Activated naive CD8-positive, alpha-beta T cell treated with anti-CD3 and anti-CD28 coated beads, Interleukin-2, amount 50 U/mL, for 24 hours (primary cell): ENCODE data around the gene NRCAM.

ENCODE experiments used
- ATAC-seq: fragments of 150-1000 bp; cut with Tn5 transposase; one replicate; pipeline ENCODE4 v1.10.0; 2021
- DNase-seq: peaks from one replicate; pipeline ENCODE4 v3.0.0; 2021
- H3K27ac Mint-ChIP-seq: one replicate; pipeline ENCODE4 v1.8.0; 2021; ENCODE audit warnings: mild to moderate bottlenecking, mixed read lengths
- H3K27me3 Mint-ChIP-seq: one replicate; pipeline ENCODE4 v1.8.0; 2021; ENCODE audit warnings: mixed read lengths
- H3K36me3 Mint-ChIP-seq: one replicate; pipeline ENCODE4 v1.8.0; 2021; ENCODE audit warnings: low read depth, mixed read lengths
- H3K4me1 Mint-ChIP-seq: one replicate; pipeline ENCODE4 v1.8.0; 2021; ENCODE audit warnings: mixed read lengths
- H3K4me3 Mint-ChIP-seq: one replicate; pipeline ENCODE4 v1.8.0; 2021; ENCODE audit warnings: mild to moderate bottlenecking, moderate library complexity, mixed read lengths
- H3K9me3 Mint-ChIP-seq: one replicate; pipeline ENCODE4 v1.8.0; 2021; ENCODE audit warnings: mixed read lengths

Gene NRCAM

DNA sequence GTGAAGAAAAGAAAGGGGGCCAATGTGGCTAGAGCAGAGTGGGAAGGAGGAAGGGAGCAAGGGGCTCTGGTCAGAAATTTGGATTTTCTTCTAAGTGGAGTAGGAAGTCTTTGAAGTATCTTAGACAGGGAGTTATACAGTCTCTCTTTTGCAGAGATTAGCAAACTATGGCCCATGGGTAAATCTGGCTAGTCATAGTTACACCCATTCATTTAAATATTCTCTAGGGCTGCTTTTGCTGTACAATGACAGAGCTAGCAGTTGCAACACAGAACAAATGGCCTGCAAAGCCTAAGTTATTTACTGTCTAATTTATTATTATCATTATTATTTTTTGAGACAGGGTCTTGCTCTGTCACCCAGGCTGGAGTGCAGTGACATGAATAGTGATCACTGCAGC, 315.6 kb downstream of the NRCAM start:
- H3K36me3 Mint-ChIP-seq: peaks cover 7% of the 10 kb centered on the region
- no peak overlapping the region for H3K27ac Mint-ChIP-seq
- no peak overlapping the region for H3K4me3 Mint-ChIP-seq
- H3K4me1 Mint-ChIP-seq: peaks cover 23% of the 10 kb centered on the region
- ATAC-seq (no peak), DNase-seq (no peak)
- peaks cover 8% of the 10 kb centered on the region for H3K9me3 Mint-ChIP-seq
- peaks cover 2% of the 10 kb centered on the region for H3K27me3 Mint-ChIP-seq

DNA sequence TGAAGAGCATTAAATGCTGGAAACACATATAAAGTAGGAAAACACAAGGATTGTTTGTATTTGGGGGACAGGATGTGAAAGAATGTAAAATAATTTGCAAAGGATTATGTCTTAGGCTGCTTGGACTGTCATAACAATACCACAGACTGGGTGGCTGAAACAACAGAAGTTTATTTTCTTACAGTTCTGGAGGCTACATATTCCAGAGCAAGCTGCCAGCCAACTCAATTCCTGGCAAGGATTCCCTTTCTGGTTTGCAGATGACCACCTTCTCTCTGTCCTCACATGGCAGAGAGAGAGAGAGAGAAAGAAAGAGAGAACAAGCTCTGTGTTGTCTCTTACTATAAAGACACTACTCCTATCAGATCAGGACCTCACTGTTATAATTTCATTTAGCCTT, 317.3 kb downstream of the NRCAM start:
- DNase-seq (no peak), ATAC-seq (no peak)
- Mint-ChIP-seq H3K4me1 (peaks cover 33% of the 10 kb centered on the region), H3K27ac (no peak overlapping the region), H3K4me3 (no peak overlapping the region), H3K27me3 (peaks cover 2% of the 10 kb centered on the region), H3K9me3 (peaks cover 8% of the 10 kb centered on the region), H3K36me3 (peaks cover 7% of the 10 kb centered on the region)

DNA sequence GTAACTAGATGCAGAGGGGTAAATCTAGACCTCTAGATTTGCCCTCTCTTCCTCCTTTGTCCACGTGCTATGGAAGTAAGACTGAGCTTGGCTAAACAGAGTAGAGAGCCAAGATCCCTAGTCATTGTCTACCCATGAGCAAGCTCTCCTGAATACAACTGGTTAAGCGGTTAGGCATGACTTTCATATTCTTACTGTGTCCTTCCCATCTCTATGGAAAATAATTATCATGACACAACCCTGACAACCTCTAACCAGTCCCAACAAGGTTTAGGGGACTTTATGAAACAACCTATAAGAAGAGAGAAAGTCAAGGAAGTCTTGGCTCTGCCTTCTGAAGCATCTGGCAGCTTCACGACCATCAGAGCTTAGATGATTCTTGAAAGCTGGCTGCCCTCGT, 318.2 kb downstream of the NRCAM start:
- peak overlapping the region; percentile 83 for H3K27ac Mint-ChIP-seq
- peaks cover 2% of the 10 kb centered on the region for H3K27me3 Mint-ChIP-seq
- H3K9me3 Mint-ChIP-seq: peaks cover 8% of the 10 kb centered on the region
- H3K36me3 Mint-ChIP-seq: peaks cover 7% of the 10 kb centered on the region
- peak overlapping the region; percentile 56 for H3K4me3 Mint-ChIP-seq
- no peak for DNase-seq
- peak; percentile 55 for ATAC-seq
- peaks cover 33% of the 10 kb centered on the region for H3K4me1 Mint-ChIP-seq

DNA sequence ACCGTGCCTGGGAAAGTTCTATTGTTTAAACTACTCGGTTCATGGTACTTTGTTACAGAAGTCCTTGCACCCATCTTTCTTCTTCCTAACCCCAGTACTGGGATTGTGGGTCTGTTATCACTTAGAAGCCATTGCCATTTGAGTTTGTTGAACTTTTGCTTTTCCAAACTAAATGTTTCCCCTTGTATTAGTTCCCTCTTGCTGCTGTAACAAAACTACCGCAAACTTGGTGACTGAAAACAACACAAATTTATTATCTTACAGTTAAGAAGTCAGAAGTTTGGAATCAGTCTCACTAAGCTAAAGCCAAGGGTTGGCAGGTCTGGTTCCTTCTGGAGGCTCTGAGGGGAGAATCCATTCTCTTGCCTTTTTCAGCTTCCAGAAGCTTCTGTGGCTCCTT, 319.2 kb downstream of the NRCAM start:
- peaks cover 8% of the 10 kb centered on the region for H3K9me3 Mint-ChIP-seq
- ATAC-seq (no peak), DNase-seq (no peak)
- peaks cover 7% of the 10 kb centered on the region for H3K36me3 Mint-ChIP-seq
- H3K27ac Mint-ChIP-seq: peak overlapping the region; percentile 83
- peaks cover 33% of the 10 kb centered on the region for H3K4me1 Mint-ChIP-seq
- peak overlapping the region; percentile 56 for H3K4me3 Mint-ChIP-seq
- H3K27me3 Mint-ChIP-seq: peaks cover 2% of the 10 kb centered on the region

DNA sequence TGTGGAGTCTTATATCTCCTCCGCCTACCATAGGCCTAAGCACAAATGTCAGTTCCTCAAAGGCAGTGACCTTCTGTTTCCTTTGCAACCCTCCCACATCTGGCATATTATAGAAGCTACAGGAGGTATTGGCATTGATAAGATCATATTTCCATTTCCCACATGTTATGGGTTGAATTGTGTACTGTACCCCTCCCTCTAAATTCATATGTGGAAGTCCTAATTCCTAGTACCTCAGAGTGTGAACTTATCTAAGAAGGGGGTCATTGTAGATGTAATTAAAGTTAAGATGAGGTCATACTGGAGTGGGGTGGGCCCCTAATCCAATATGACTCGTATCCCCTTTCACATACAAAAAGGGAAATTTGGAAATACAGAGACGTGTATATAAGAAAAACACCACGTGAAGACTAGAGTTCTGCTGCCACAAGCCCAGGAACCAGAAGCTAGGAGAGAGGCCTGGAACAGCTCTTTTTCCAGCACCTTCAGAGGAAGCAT, 320.0 kb downstream of the NRCAM start:
- Mint-ChIP-seq H3K36me3 (peaks cover 7% of the 10 kb centered on the region), H3K27ac (peak overlapping the region; percentile 93), H3K9me3 (peaks cover 8% of the 10 kb centered on the region), H3K4me3 (peak overlapping the region; percentile 56), H3K4me1 (peaks cover 33% of the 10 kb centered on the region), H3K27me3 (peaks cover 2% of the 10 kb centered on the region)
- DNase-seq: no peak
- peak; percentile 75 for ATAC-seq

DNA sequence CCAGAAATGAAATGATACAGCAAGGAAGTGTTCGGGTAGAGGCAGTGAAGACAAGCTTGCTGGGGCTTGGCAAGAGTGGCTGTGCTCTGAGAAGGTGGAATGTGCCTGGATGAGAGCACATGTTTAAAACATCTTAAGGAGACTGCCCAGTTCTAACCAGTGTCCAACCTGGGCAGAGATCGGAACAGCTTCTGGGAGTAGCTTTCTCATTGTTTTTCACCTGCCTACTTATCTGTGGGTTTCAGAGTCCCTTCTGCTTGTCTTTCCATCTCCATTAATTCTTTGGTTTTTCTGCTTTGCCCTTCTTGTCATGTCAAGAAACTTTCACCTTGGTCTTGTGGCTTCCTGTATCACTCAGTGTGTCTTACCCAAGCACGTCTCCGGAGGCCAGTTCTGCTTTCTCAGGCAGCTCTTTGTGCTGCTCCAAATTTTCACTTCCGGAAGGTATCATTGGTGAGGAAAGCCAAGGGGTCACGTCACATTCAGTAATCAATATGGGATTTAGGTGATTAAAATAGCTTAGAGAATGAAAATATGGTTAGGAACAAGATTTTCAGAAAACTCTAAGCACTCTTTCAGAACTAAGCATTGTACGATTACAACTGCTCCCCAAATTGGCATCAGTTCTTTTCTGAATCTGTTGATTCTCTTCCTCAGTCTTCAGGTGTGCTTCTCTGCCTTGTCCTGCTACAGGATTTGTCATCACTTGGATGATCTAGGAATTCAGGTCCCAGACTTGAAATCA, 320.6 kb downstream of the NRCAM start:
- Mint-ChIP-seq H3K9me3 (peaks cover 8% of the 10 kb centered on the region), H3K36me3 (peaks cover 7% of the 10 kb centered on the region), H3K4me1 (peaks cover 33% of the 10 kb centered on the region), H3K27me3 (peaks cover 8% of the 10 kb centered on the region), H3K4me3 (peak overlapping the region; percentile 56), H3K27ac (peak overlapping the region; percentile 93)
- DNase-seq (peak; percentile 53), ATAC-seq (peak; percentile 81)

DNA sequence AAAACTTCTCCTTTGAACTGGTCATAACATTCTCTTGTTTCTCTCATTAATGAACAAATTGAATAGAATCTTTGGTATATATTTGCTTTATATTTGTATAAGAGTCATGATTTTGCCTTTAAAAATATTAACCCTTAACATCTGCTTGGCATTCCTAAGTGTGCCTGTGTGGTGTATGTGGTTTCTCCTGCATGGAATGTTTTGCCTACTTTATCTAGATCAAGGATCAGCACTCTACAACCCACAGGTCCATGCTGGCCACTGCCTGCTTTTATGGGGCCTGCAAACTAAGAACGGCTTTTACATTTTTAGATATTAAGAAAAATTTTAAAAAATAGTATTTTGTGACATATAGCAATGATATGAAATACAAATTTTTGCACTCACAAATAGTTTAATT, 321.8 kb downstream of the NRCAM start:
- Mint-ChIP-seq H3K4me3 (no peak overlapping the region), H3K36me3 (peaks cover 7% of the 10 kb centered on the region), H3K4me1 (peaks cover 33% of the 10 kb centered on the region), H3K9me3 (peaks cover 8% of the 10 kb centered on the region), H3K27ac (no peak overlapping the region), H3K27me3 (peaks cover 12% of the 10 kb centered on the region)
- no peak for ATAC-seq
- no peak for DNase-seq

DNA sequence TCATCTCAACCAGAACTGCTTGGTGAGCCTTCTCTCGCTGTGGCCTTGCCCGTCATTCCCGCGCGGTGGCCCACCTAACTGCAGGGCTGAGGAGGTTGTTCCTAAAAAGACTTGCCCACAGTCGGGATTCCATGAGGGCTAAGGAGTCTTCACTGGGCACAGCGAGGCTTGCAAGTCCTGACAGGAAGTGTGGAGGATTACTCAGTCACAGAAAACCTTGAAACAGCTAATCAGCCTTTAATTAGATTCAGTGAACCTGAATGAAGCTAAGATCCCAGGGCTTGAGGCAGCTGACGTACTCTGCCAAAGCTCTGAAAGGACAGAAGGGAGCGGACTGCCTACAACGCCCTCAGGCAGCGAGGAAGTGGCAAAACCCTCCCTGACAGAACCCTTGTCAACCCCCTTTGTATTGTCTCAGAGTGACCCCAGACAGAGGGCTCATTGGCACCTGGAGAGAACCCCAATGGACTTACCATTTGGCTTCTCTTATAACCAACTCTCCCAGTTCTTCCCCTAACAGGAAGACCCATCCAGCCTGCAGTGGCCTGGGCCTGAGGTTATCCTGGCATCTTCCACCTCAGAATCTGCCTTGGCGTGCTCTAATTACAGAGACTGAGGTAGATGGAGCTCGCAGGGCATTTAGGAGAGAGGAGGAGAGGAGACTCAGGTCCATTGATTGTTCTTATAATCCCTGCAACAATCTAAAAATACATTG, 323.5 kb downstream of the NRCAM start:
- Mint-ChIP-seq H3K4me1 (peaks cover 27% of the 10 kb centered on the region), H3K27me3 (peaks cover 10% of the 10 kb centered on the region), H3K4me3 (no peak overlapping the region), H3K27ac (no peak overlapping the region), H3K36me3 (peaks cover 7% of the 10 kb centered on the region), H3K9me3 (peaks cover 7% of the 10 kb centered on the region)
- ATAC-seq (no peak), DNase-seq (no peak)

DNA sequence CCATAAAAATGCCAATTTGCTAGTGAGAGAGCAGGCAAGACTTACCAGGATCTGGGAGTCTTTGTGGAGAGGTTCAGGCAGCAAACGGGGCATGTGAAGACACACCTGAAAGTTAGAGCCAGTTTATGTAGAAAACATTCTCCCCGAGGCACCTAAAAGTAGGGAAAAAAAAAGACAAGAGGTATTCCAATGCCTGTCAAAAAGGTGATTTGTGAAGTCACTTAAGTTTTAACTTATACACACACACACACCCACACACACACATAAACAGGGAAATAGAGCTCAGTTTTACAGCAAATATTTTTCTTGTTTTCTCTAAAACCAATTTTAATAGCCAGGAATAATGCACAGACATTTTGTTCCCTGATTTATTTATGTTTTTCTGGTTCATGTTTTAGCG, 326.0 kb downstream of the NRCAM start, which contains the start of gene LAMB4:
LAMB4 (minus strand) TSS at position 101 of the 400 bp plus-strand sequence. CDS start 7,197 bp downstream, outside the sequence.
- no peak within 1 kb of the TSS for H3K27ac Mint-ChIP-seq
- no peak for DNase-seq
- no peak for ATAC-seq
- H3K36me3 Mint-ChIP-seq: no peaks in the 10 kb centered on the region
- peaks cover 6% of the 10 kb centered on the region for H3K4me1 Mint-ChIP-seq
- H3K27me3 Mint-ChIP-seq: peaks cover 10% of the 10 kb centered on the region
- no peak within 1 kb of the TSS for H3K4me3 Mint-ChIP-seq
- H3K9me3 Mint-ChIP-seq: no peaks in the 10 kb centered on the region

DNA sequence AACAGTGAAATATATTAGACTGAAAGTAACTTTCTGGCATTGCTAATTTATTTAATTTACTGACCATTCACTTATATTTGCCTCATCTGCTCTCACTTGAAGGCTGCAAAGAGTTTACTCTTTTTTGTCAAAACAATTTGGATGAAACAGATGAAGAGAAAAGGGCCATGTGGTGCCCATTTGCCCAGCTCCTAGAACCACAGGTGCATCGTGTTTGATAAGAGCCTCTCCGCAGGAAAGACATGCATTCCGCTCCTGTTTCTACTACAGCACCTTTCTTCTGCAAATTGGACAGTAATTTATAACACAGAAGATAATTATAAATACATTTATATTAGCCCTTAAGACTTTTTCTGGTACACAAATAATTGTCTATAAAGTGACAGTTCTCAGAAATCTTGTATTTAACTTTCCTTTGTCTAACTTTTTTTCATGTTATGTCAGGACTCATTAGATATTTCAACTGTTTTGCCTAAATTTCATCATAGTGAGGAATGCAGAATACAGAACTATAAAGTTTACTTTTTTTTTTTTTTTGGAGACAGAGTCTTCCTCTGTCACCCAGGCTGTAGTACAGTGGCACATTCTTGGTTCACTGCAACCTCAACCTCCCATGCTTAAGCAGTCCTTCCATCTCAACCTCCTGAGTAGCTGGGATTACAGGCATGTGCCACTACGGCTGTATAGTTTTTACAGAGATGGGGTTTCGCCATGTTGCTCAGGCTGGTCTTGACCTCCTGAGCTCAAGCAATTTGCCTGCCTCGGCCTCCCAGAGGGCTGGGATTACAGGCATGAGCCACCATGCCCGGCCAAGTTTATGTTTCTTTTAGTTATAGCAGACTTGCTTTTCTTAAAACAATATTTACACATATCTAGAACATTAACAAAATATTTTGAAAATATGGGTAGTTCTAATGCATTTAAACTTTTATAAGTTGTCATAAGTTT, 326.9 kb downstream of the NRCAM start:
- Mint-ChIP-seq H3K9me3 (no peaks in the 10 kb centered on the region), H3K4me3 (no peak overlapping the region), H3K27ac (no peak overlapping the region), H3K4me1 (no peaks in the 10 kb centered on the region), H3K27me3 (peaks cover 10% of the 10 kb centered on the region), H3K36me3 (no peaks in the 10 kb centered on the region)
- DNase-seq (no peak), ATAC-seq (no peak)

DNA sequence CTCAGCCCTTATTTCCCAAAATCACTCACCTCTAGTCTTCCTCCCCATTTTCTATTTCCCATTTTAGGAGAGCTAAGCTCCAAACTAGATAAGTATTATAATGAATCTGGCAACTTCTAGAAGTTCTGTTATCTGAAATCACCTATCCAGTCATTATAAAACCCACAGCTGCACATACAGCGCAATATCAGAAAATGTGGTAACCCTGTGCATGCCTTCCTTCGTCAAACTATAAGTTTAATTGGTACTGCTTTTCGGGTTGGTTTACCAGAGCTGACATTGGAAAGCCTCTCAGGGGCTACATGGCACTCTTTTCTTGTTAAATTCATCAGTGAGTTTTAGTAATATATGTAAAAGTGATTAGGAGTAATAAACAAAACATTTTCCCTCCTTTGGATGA, 327.7 kb downstream of the NRCAM start:
- Mint-ChIP-seq H3K4me1 (no peaks in the 10 kb centered on the region), H3K27ac (no peak overlapping the region), H3K27me3 (peaks cover 10% of the 10 kb centered on the region), H3K9me3 (no peaks in the 10 kb centered on the region), H3K4me3 (no peak overlapping the region), H3K36me3 (no peaks in the 10 kb centered on the region)
- ATAC-seq (no peak), DNase-seq (no peak)

DNA sequence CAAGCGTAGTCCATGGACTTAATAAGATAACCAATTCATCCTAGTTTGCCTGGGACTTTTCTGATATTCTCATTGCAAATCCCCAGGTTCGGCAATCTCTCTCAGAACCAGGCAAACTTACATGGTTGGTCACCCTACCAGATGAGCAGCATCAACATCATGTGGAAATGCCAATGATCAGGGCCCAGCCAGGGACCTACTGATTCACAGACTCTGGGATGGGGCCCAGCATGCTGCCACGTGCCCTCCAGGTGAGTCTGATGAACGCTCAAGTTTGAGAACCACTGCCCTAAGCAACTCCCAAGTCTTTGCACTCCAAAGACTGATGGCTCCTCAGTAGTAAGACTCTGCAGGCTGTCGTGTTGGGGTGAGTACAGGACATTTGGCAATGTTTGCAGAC, 328.8 kb downstream of the NRCAM start:
- DNase-seq (no peak), ATAC-seq (no peak)
- no peak overlapping the region for H3K27ac Mint-ChIP-seq
- H3K9me3 Mint-ChIP-seq: no peaks in the 10 kb centered on the region
- H3K27me3 Mint-ChIP-seq: peaks cover 10% of the 10 kb centered on the region
- H3K4me3 Mint-ChIP-seq: no peak overlapping the region
- H3K4me1 Mint-ChIP-seq: no peaks in the 10 kb centered on the region
- no peaks in the 10 kb centered on the region for H3K36me3 Mint-ChIP-seq

DNA sequence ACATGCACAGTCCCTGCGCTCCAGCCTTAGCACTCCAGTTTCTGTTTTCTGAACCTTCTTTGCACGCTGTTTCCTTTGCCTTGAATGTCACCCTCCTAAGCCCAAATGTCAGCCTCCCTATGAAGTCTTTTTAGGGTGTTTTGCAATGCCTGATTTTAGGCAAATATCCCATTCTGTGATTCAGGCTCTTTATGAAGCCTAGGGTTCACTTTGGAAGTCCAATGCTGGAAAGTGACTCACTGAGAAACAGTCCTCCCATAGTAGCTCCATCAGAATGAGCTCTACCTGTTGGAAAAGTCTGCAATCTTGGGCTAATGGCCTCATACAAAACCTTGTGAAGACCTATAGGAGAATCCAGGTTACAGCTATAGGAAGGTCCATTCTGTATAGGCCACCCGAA, 331.4 kb downstream of the NRCAM start:
- Mint-ChIP-seq H3K36me3 (no peaks in the 10 kb centered on the region), H3K27me3 (no peaks in the 10 kb centered on the region), H3K9me3 (no peaks in the 10 kb centered on the region), H3K27ac (no peak overlapping the region), H3K4me1 (peaks cover 3% of the 10 kb centered on the region), H3K4me3 (no peak overlapping the region)
- DNase-seq: no peak
- ATAC-seq: no peak

DNA sequence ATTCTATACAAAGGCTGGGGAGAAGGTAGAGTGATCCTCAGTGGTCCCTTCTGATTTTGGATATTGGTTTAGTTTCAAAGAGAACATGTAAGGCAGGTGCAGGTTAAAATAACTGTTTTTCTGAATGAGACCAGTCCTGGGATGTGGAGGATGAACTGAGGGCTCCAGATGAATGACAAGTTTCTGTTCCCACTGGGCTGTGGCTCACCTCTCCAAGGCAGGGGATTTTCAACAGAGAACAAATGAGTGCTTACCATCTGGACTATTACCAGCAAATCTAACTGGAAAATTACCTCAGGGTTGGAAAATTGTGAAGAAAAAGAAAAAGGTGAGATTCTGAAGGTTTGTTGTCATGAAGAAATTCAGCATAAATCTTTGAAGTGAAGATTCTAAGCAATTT, 334.1 kb downstream of the NRCAM start:
- Mint-ChIP-seq H3K9me3 (no peaks in the 10 kb centered on the region), H3K4me3 (no peak overlapping the region), H3K4me1 (peaks cover 3% of the 10 kb centered on the region), H3K36me3 (no peaks in the 10 kb centered on the region), H3K27ac (no peak overlapping the region), H3K27me3 (no peaks in the 10 kb centered on the region)
- DNase-seq: no peak
- no peak for ATAC-seq
